Smooth muscle cell of the brain vasculature (primary cell): ENCODE results near the gene BRD3OS.

ENCODE experiments used
- DNase-seq: peaks from one replicate; pipeline ENCODE4 v3.0.0-alpha.2; 2012; ENCODE audit warnings: low read depth, low spot score

The BRD3OS gene

DNA sequence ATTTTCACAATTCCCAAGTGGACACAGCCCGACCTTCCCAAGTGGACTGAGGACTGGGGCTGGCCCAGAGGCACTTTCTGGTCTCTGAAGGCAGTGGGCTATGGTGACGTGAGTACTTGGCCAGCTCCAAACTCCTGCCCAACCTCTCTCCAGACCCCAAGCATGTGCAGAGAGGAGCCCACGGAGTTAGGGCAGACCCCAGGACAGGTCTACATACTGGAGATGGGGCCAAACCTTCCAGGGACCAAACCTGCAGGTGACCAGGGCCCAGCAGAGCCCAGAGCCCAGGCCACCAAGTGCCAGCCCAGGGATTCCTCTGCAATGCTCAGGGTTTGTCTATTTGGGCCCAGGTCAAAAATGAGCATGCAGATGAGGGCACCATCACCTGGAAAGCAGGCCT lies 27.2 kb downstream of the BRD3OS start:
- DNase-seq: no peak

- DNase-seq: no peak
Observed at GRCh38 chr9:134052941-134053340, 27.7 kb downstream of the BRD3OS start.

GRCh38 chr9:134053401-134053871 lies 28.2 kb downstream of the BRD3OS start:
- DNase-seq: no peak

DNA sequence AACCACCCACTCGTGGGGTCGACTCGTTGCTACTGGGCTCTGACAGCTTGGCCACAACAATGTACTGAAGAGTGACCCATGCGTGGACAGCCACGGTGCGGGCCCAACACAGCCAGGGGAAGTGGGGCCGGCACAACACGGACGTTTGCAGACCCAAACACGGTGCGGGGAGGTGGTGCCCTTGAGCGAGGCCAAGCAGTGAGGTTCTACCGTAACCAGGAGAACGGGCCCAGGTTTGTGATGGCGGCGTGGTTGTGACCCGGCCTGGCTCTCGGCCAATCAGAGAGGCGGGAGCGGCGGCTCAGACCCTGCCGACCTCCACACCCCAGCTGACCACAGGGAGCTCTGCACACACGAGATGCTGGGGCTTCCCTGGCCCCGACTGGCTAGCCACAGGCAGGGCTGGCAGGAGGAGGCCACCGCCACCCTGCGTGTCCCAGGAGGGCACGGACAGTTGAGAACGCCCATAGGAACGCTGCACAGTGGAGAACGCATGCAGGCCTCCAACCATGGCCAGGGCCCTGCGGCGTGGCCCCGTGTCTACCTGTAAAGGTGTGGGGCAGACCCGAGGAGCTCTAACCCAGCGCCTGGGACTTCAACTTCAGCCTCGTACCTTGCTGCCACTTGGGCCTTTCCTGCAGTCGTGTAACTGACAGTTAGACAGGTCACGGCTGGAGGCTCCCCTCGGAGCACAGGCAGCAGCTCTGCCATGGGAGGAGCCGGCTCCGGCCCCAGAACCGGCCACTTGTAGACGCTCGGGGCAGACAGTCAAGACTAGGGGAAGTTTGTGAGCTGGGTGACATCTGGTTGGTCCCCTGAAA lies 28.9 kb downstream of the BRD3OS start:
- no peak for DNase-seq

DNA sequence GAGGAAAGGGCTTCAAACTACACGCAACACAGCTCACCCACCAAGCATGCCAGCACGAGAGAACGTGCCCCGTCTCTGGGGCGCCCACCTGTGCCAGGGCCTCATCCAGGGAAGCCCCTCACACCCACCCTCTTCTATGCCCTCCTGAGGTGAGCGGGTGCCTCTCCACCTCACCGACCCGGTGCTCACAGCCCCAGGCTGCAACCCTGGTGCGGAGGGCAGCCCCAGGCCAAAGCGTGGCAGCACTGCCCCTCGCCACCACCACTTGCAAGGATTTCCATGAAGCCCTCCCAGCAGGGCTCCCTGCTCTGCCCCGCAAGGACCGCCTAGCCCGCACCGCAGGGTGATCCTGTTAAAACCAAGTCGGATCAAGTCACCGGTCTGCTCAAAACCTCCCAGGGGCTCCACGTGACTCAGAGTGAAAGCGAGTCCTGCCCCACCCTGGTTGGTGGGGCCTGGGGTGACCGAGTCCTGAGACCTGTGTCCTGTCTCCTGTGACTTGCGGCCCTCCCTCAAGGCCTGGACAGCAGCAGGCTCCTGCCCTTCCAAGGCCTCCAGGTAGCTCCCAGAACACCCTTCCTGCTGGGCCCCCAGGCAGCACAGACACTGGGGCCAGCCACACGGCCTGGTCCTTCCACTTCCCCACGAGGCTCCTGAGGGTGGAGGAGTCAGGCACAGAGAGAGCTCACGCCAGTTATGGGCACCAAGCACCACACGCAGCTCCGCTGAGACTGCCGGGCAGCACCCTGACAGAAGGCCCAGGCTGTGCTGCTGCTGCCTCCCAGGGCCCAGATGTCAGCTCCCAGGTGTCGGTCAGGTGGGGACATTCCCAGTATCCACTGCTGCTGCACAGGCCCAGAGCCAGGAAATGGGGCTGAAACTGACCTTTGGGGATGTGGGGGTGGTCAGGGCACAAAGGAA lies 29.9 kb downstream of the BRD3OS start:
- DNase-seq: no peak

DNA sequence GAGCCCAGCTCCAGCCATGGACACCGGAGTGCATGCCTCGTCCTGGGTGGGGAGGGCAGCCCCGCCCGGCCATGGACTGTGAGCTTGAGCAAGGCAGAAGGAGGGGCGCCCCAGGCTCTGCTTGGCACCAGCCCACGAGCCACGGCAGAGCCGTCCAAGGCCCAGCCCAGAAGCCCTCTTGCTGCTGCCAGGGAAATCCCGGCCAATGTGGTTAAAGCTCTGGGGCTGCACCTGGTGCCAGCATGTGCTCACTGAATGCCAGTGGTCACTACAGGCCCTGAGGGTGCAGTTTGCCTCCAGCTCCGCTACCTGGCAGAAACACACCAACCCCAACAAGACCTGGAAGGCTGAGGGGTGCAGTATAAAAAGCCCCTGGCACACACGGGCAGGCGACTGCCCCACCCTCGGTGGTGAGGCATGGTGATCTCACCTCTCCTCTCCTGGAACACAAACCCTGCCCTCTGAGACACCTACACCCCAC lies 30.7 kb downstream of the BRD3OS start:
- no peak for DNase-seq

- DNase-seq: no peak
Observed at GRCh38 chr9:134056483-134057306, 31.4 kb downstream of the BRD3OS start.

DNA sequence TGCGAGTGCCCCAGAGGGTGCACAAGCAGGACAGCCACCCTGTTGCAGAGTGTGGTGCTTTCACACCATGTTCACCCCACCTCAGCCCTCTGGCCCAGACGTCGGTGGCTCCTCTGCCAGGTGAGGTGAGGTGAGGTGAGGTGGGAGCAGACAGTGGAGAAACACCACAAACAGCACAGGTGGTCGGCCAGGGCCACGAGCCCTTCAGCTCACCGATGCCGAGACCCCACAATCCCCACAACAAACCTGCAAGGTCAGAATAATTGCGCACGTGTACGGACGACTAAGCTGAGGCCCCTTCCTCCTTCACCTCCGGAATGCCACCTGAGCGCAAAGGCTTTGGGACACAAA lies 32.0 kb downstream of the BRD3OS start:
- no peak for DNase-seq

- no peak for DNase-seq
Observed at GRCh38 chr9:134057751-134058701, 32.7 kb downstream of the BRD3OS start.

- no peak for DNase-seq
Observed at GRCh38 chr9:134058716-134059115, 33.4 kb downstream of the BRD3OS start.

GRCh38 chr9:134059188-134059641 lies 33.9 kb downstream of the BRD3OS start:
- DNase-seq: no peak

GRCh38 chr9:134059661-134060395 lies 34.5 kb downstream of the BRD3OS start:
- no peak for DNase-seq

DNA sequence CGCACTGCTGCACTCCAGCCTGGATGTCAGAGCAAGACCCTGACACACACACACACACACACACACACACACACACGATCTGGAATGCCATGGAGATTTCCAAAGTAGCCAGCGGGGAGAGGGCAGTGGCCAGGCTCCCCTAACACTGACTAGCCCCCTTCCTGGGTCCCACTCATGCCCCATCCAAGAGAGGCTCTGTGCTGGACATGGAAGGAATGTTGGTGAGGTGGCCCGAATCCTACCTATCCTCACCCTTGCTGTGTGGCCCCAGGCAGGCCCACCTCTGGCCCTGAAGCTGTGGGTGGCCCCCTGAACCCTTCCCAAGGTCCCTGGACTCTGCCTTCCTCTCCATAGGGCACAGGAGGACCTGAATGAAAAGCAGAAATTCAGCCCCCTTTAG lies 35.3 kb downstream of the BRD3OS start:
- DNase-seq: no peak

DNA sequence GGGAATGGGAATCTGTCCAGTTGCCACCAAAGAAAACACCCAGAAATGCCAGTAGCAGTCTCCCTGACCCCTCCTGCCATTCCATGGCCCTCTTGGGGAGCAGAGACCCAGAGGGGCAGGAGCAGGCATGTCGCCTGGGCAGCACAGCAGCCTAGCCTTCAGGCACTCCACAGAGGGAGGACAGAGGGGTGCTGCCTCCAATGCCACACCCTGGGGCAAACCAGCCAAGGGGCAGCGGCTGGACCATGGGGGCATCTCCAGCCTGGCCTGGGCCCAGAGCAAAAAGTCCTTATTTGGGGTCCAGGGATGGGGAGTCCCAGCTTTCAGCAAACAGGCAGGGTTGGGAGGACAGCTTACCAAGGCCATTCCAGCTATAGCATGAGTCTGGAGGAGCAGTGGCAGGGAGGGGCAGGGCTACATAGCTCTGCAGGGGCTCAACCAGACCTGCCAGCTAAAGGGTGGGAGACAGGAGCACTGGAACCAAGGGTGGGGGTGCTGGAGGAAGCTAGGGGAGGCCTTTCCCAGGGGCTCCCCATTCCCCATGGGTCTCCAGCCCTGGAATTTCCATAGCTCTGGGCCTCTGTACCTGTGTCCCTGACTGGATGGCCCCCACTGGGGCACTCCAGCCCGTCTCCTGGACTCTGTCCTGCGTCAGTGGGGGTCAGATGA lies 35.9 kb downstream of the BRD3OS start:
- DNase-seq: no peak

DNA sequence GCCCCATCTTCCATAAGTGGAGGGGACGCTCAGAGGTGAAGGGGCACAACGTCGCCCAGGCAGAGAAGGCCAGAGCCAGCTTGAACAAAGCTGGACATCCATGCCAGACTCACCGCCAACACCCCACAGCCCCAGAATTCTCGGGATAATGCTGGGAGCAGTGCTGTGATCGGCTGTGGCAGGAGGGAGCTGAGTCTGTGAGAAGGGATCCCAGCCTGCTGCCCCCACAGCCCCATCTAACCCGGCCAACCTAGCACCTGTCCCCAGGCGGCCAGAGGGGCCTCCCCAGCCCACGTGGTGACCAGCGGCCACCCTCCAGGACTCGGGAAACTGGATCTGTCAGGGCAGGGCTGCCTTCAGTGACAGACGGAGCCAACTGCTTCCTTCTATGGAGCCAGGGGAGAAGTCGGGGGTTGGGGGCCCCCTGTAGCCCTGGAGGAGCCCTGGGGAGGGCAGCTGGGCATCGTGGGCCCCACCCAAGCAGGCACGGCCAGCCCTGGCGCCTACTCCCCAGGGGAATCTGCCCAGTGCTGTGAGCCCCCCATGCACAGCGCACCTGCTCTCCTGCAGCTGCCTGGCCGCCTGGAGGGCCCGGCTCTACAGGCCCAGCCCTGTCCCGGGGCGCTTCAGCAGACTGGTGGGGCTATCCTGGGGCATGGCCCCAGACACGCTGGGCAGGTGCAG lies 36.5 kb downstream of the BRD3OS start:
- no peak for DNase-seq

- DNase-seq: no peak
Observed at GRCh38 chr9:134062461-134063087, 37.3 kb downstream of the BRD3OS start.

- DNase-seq: no peak
Observed at GRCh38 chr9:134063088-134063570, 37.8 kb downstream of the BRD3OS start.
